NCI-H1048 (cell line): Measurements from ENCODE around the gene FMNL1.

ENCODE experiments used
- DNase-seq: peaks from one replicate; lab custom pipeline; 2025; lab: John Stamatoyannopoulos, UW

FMNL1 gene

DNA sequence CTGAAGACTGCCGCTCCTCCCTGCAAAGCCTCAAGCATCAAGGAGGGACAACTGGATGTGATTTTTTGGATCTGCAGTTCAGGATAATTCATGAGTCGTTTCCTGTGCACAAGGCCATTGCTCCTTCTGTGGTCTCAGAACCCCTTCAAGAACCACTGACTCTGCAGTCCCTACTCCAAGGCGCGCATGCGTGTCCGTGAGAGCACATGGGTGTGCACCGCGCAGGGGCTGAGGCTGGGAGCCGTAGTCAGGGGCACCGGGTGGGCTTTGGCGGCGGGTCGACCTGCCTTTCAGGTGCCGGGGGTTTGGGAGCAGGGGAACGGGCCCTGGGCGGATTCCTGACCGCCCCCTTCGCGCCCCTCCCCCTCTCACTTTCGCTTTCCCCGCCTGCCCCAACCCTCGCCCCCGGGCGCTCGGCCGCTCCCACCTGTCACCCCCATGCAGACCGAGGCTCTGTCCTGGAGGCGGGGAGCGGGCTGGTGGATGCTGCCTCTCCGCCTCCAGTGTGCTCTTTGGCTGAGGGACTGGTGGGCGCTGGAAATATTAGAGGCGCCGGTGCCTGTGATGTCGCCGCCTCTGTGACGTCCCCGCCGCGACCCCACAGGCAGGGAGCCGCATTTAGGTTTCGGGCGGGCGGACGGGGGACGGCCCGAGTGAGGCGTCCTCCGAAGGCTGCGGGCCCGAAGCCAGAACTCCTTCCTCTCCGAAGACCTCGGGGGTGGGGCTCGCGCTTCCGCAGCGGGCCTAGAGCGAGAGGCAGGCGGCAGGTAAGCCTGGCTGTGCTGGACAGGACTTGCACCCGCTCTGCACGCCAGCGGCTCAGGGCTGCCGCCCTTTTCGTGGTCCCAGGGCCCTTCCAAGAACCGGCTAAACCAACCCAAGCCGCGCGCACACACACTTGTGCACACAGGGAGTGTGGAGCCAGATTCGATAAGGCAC is 40.2 kb downstream of the FMNL1 start, which contains the start of gene SPATA32:
TSS of gene SPATA32 (minus strand) at position 518 of the 939 bp plus-strand sequence. CDS start at position 440, 78 bp downstream.
- DNase-seq: no peak

DNA sequence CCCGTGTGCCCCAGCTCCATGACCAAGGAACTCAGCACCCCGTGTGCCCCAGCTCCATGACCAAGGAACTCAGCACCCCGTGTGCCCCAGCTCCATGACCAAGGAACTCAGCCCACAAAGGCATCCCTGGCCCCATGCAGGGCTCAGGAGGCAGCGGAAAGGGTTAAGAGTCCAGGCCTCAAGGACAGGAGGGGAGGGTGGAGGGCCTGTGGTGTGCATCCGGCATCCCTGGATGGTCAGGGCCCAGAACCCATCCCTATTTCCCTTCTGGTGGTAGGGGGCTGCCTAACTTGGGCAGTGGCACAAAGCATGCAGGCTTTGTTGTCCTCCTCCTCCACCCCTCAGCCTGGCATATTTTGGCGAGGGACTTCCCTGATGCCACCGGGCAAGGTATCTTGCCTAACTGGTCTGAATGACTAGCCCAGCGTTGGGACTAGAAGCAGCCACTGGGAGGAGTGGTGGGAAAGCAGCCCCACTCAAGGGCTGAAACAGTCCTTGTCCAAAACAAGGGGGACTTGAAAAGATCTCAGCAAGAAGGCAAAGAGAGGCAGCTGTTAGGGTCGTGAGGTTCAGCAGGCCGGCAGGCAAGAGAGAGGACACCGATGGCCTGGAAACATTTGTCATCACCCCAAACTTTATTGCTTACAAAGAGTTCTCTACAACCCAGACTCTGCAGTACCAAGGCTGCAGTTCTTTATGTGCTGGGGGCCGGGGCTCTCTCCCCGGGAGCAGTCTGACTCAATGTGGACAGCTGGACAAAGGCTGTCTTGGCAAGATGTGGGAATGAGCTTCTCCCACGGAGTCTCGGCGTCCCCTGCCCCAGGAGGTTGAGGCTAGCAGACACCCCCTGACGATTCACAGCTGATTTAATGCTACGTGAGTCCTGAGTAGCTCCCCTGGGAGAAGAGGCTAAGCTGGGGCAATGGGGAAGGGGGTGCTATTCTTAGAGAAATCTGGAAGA is 41.1 kb downstream of the FMNL1 start:
- no peak for DNase-seq

DNA sequence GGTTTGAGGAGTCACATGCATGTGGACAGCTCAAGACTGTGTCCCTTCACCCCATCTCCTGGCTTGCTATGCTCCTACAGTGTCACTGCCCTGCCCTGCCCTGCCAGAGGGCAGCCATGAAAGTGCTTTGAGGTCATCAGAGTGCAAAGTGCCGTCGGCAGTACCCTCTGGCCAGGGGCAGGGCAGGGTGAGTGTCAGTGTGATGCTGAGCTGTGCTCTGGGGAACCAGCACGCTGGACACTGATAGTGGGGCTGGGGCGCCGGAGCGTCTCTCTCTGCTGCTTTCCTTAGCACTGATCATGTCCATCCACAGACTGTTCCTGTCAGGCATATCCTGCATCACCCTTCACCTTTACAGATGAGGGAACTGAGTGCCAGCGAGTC is 41.8 kb downstream of the FMNL1 start:
- DNase-seq: no peak

DNA sequence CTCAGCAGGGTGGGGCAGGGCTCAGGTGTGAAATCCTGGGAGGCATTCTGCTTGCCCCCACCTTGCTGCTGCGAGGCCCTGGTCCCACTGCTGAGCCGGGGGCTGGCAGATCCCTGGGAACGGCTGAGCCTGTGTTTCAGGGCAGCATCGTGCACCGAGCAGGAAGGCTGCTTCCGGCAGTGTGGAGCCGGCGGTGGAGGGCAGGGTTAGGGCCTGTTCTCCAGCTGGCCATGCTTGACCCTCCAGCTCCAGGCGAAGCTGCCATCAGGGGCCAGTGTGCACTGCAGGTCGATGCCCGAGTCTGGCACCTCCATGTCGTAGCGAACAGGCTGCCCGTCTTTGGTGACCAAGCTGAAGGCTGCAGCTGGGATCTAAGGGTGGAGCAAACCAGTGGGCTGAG is 42.7 kb downstream of the FMNL1 start:
- DNase-seq: no peak

DNA sequence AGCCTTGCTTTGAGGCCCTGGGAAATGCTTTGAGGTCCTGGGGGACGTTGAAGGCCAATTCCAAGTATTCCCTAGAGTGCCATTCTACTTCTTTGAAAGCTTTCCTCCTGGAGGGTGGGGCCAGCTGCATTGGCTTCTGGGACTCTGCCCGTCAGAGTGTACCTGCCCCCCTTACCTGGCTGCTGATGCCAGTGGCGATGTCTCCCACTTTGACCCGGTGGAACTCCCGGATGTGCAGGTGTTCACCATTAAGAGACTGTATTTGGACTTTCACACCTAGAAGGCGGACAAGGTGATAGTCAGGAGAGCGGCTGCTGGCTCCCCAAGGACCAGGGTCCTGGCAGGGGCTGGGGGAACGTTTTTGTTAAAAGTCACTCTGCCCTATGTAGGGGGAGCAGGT is 43.3 kb downstream of the FMNL1 start:
- no peak for DNase-seq

DNA sequence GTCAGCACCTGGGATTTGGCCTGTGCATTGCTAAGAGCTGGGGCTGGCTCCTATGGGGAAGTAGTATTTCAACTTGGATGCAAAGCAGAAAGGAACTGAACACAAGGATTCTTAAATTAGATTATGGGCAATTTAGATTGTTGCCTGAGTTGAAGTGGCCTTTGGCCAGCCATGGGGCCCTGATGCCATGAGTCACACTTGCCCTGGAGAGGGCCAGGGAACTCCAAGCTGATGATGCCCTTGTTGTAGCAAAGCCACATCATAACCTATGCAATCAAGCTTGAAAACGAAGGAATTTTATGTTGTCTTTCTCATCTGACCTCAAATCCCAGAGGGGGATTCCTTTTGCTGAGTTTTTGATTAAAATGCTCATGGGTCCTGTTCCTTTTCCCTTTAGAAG is 44.1 kb downstream of the FMNL1 start:
- DNase-seq: no peak

DNA sequence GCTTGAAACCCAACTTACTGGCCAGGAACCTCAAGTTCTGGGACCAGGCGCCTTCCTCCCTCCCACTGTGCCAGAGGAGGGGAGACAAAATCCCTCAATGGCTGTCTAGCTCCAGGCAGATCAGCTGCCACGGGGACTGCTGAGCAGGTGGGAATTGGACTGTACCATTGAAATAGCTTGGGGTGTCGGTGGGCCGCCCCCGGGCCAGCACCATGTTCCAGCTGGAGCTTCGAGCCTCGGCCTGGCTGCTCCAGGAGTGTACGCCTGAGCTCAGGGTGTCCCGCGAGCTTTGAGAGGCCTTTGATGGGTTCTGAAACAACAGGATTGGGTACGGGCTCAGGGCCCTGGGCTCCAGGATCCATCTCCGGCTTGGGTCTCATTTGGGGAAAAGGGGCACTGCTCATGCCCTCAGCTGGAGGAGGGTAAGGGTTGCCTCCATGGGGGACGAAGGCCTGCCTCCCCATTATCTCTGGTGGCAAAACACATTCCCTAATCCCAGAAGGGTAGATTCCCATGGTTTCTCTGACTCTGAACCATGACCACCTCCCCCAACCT is 44.8 kb downstream of the FMNL1 start:
- DNase-seq: no peak

DNA sequence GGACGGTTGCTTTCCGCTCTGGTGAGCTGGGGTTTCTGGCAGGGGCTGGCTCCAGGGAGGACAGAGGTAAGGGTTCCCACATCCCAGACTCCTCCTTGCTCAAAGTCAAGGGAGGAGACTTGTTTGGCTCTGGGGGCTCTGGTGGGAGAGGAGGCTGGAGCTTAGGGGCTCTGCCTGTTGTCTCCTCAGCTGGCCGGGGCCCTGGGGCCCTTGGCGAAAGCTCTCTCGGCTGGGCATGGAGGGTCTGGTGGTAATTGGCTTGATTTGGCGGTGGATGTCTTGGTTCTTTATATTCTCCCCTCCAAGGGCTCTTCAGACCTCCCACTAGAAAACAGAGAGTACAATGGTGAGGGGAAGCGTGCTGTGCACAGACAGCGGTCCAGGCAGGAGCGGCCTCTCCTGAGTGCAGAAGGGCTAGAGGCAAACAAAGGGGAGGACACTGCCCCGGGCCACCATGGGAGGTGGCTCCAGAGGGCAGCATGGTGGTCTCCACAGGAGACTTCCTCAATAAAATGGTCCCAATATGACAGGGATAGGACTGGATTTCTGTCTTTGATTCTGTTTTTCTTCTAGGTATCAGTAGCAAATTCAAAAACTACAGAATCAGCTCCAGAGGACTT is 45.9 kb downstream of the FMNL1 start:
- no peak for DNase-seq

DNA sequence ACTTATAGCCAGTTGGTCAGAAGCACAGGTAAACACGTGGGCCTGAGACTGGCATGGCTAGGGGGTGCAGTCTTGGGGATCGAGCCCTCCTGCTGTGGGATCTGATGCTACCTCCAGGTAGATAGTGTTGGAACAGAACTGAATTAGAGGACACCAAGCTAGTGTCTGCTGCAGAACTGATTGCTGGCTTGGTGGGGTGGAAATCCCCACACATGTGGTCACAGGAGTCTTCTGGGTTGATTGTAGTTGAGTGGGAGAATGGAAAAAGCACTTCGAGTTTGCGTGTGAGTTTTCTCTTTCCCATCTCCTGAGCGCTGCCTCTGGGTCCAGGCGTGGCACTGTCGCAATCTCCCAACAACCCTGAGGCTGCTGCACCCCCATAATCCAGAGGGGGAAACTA is 48.2 kb downstream of the FMNL1 start:
- DNase-seq: no peak

DNA sequence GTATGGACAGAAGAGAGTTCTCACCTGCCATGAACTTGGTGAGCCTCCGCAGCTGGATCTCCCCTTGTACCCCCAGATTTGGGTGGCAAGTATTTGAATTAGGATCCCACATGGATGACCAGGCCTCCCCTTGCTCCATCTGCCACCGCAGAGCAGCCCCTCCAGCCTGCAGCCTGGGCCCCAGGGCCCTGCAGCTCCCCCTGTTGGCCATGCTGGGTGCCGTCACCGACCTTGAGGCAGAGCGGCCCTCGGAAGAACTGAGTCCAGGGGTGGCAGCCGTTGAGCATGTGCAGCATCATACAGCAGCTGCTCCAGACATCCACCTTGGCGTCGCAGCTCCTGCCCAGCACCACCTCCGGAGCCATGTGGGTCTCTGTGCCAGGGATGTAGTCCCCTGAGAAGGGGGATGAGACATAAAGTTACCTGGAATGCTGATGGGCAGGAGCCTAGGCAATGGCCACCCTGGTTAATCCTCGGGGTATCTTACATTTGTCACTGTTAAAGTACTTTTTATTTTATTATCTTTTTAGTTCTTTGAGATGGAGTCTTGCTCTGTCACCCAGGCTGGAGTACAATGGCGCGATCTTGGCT is 49.2 kb downstream of the FMNL1 start:
- no peak for DNase-seq

DNA sequence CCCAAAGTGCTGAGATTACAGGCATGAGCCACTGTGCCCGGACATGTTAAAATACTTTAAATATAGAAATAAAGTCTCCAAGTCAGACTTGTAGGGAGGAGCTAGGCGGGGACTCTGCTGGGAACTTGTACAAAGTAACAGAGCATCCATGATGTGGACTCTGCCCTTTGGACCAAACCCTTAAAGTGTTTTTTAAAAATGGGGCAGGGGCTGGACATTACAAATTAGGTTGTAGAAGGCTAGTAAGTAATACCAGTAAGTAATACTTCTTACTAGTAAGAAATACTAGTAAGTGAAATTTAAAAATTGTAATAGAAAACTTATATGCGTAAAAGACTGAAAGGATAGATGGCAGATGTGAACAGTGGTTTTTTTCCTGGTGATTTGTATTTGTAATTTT is 49.9 kb downstream of the FMNL1 start:
- no peak for DNase-seq

DNA sequence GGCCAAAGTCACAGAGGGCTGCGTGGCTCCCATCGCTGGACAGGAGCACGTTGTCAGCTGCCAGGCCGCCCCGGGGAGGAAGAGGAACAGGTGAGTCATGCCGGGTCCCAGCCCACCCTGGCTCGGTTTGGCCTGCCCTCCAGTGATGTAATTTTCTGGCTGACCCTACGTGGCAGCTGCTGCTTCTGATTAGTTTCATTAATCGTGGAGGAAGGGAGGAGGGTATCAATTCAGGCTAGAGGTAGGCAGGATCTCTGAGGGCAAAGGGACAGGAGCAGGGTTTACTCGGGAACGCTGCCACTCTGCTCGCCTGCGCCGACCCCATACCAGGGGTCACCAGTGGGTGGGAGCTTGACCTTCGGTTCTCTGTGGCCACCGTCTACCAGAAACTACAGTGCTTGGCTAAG is 51.9 kb downstream of the FMNL1 start:
- no peak for DNase-seq

DNA sequence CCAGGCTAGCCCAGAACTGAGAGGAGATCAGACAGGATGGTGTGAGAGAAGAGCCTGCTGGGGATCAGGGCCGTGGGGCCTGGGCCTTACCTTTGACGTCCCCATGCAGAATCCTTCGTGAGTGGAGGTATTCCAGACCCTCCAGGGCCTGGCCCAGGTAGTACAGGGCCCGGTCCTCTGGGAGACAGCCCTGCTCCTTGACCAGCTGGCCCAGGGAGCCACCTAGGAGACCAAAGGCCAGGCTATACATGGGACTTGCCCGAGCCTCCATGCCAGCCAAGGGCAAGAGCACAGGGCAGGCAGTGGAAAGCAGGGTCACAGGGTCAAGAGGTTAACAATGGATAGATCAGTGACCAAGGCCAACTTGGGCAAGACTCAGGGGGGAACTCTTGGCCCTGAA is 52.3 kb downstream of the FMNL1 start:
- no peak for DNase-seq

DNA sequence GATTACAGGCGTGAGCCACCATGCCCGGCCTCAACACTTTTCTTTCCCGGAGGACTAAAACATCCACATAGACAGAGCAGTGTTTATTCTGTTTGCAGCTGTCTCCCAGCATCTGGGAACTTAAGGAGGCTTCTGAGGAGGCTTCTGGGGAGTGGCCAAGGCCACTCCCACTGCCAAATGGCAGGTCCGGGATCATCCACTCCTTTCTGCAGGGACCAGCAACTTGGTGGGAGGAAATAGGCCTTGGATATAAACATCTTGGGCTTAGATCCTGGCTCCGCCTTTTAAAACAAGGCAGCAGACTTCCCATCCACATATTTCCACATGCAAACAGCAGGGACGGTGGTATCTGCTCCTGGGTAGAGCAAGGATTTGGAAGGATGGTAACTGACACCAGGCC is 54.3 kb downstream of the FMNL1 start:
- no peak for DNase-seq

DNA sequence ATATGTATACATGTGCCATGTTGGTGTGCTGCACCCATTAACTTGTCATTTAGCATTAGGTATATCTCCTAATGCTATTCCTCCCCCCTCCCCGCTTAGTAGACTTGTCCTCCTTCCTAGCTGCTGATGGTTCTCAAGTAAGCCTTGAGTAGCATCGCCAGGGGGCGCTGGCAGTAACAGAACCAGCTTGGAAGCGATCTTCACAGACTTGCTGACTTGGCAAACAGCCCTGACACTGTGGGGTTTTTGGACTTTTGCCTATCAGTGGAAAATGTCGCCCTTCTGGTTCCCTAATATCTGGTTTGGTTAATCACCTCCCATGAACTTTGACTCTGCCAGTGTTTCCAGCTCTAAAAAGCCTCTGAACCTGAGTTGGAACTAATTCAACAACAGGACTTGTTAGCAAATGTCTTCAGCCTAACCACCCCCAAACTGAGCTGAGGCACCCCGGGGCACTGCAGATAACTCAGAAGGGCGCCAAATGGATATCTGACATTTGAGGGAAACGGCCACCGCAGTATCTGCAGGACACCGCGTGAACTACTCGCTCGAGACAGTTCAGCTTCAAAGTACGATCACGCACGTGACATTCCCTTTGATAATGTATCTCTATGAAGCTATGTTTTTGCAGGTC is 55.6 kb downstream of the FMNL1 start:
- DNase-seq: peak; percentile 56

DNA sequence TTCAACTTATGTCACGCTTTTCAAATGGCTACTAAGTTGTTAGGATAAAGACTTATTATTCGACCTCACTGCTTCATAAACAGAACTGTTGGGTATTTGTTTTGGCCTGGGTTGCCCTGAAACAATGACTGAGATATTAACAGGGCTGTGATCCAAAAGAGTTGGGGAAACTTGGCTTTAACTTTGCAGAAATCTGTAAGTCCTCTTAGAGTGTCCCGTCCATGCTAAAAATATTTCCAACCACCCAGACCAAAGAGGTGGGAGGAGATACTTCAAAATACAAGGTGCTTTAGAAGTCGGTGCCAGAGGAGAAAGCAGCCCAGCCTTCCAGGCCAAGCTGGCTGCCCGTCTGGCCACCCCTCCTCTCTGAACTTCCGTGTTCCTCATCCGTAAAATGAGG is 56.3 kb downstream of the FMNL1 start:
- DNase-seq: no peak

DNA sequence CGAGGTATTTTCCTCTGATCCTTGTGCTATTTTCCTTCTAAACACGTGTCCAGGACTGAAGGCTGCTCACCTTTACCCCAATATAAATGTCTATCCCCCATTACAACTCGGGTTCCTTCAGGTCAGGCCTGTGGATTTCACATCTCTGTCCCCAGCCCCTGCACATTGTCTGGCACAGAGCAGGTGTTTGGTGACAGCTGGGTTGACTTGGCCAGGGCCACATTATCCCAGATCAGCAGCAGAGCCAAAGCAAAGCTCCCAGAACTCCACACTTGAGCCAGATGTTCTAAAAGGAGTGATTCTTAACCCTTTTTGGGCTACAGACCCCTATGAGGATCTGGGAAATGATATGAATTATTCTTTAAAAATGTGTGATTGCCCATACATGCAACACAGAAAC is 58.2 kb downstream of the FMNL1 start:
- DNase-seq: no peak

DNA sequence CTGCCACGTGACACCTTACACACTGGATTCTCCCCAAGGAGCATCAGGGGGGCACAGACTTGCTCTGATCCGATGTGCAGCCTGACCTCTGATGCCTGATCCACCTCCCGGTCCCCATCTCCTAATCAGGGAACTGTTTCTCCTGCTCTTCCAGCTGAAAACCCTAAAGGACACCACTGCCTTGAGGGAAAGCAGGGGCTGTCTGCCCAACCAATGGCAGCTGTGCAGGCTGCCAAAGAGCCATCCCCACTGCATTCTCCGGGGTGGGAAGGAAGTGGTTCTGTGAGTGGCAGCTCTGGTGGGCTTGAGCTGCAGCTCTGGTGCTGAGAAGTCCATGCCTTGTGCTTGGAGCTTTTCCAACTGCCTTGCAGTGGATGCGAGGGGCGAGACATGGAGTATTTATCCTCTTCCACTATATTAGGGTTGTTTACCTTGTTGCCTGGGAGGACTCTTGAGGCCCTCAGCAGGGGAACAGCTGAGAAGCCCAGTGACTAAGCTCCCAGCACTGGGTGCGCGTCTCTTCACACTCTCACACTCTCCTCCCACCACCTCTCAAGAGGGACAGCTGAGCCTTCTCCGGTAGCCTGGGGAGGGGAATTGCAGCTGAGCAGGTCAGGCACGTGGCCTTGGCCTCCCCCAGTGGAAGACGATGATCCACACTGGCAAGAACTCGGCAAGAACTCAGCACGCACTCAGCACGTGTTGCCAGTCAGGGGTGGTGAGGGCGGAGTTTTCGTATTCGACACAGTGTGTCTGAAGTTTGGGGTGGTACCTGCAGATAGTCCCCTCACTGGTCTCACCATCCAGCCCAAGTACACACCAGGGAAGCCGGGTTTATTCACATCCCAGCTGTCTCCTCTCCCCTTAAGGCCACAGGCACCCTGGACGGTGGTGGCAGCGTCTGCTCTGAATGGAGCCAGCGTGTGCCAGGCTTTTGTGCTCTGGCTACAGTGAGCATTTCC is 61.3 kb downstream of the FMNL1 start:
- no peak for DNase-seq

DNA sequence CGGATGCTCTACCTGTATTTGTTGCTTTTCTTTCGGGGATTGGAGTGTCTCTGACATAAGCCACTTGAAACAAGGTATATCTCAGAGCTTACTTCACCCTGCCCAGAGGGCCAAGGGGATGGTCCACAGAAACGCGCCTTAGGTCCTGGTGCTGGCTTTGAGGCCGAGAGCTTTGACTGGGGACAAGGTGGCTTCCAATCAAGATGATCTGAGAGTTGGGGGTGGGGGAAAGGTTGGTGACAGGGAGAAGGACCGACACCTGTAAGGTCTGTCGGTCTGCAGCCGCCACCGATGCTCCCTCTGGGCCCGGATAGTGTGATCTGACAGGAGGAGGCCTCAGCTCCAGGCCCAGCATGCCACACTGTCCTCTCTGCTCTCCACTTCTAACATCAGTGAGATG is 62.0 kb downstream of the FMNL1 start:
- DNase-seq: no peak
